Small intestine (tissue), 7 donors: Measurements from ENCODE around the gene PHTF1. TPM values are rescaled to one million over a fixed set of nuclear protein-coding genes. Genes with fewer than 3 reads are reported as not detected.
A peak's percentile ranks its signal among the peaks of the same experiment; 100 is the strongest.

Experiments used
- DNase-seq, 2 donors: peaks; one replicate each; pipeline versions ENCODE4 v3.0.0 to v3.0.0-alpha.2; 2013
- FAIRE-seq: peaks from 2 replicates; lab custom pipeline; 2012; peaks lifted over from hg19 to GRCh38; lab: Jason Lieb, UNC
- H3K27ac ChIP-seq, 3 donors: one replicate each; pipeline ENCODE4 v1.5.1; 2013; ENCODE audit warnings: low read length in 2 of 3, mild to moderate bottlenecking in 2 of 3, control low read depth in 1 of 3, inconsistent platforms in 1 of 3, low read depth in 1 of 3, moderate library complexity in 1 of 3
- H3K27me3 ChIP-seq, 3 donors: one replicate each; pipeline ENCODE4 v1.6.1; 2013; ENCODE audit warnings: low read length in 3 of 3, inconsistent platforms in 1 of 3; ENCODE audit not compliant: control insufficient read depth in 3 of 3, insufficient read depth in 3 of 3
- H3K36me3 ChIP-seq, 3 donors: one replicate each; pipeline ENCODE4 v1.6.1; 2013; ENCODE audit warnings: low read length in 3 of 3, inconsistent platforms in 1 of 3, low read depth in 1 of 3, mild to moderate bottlenecking in 1 of 3, moderate library complexity in 1 of 3; ENCODE audit not compliant: control insufficient read depth in 3 of 3, insufficient read depth in 2 of 3
- H3K4me1 ChIP-seq, 3 donors: one replicate each; pipeline ENCODE4 v1.6.1; 2013; ENCODE audit warnings: low read length in 2 of 3, inconsistent platforms in 1 of 3, low read depth in 1 of 3, mild to moderate bottlenecking in 1 of 3, moderate library complexity in 1 of 3; ENCODE audit not compliant: control insufficient read depth in 3 of 3, insufficient read depth in 2 of 3
- H3K4me3 ChIP-seq, 3 donors: one replicate each; pipeline ENCODE4 v1.5.1; 2013; ENCODE audit warnings: low read length in 3 of 3, control low read depth in 1 of 3, inconsistent platforms in 1 of 3, low read depth in 1 of 3, mild to moderate bottlenecking in 1 of 3, moderate library complexity in 1 of 3
- H3K9me3 ChIP-seq, 2 donors: one replicate each; pipeline ENCODE4 v1.6.1; 2013; ENCODE audit warnings: low read depth in 1 of 2, low read length in 1 of 2; ENCODE audit not compliant: control insufficient read depth in 2 of 2, insufficient read depth in 1 of 2
- WGBS, 3 donors: extraction: QIAGEN DNeasy Blood & Tissue Kit; methylation state at CpG; one replicate each; pipeline ENCODE4 v1.1.7; 2013; 5-methylcytosine and 5-hydroxymethylcytosine counted together
- polyA plus RNA-seq, 4 donors: library from polyadenylated mRNA; stranded (reverse) in 3 of 4; unstranded in 1 of 4; fragments of 200-250 nt in 3 of 4; fragments of 120-200 nt in 1 of 4; gene quantifications; one replicate each; pipeline versions ENCODE4 v1.2.1 to v1.2.3, GENCODE V29; 2013
- donor health status: healthy with polysubstance abuse.
- donor health status: control.
- donor health status: control.
- donor health status: Bipolar disorder and iron deficiency.
- donor health status: healthy.

Gene PHTF1
- polyA plus RNA-seq, 4 donors = 0.67 to 6.7 (median 3.9) TPM

- 89 to 98% (median 94%) methylated on average over 2 of the region's 2 CpGs for WGBS, 3 donors
- no peak for FAIRE-seq
- no peaks in the 10 kb centered on the region for H3K4me1 ChIP-seq
- H3K27me3 ChIP-seq = no peaks in the 10 kb centered on the region
- peaks cover 2 to 9% (median 2%) of the 10 kb centered on the region in 3 donors for H3K36me3 ChIP-seq
- no peak overlapping the region for H3K4me3 ChIP-seq
- H3K27ac ChIP-seq = no peak overlapping the region
- DNase-seq = no peak
- H3K9me3 ChIP-seq = peaks cover 0 to 4% of the 10 kb centered on the region in 2 donors
Measured at GRCh38 chr1:113691184-113691583, 68.1 kb downstream of the PHTF1 start.

- Histone ChIP-seq H3K27me3 (no peaks in the 10 kb centered on the region), H3K36me3 (peaks cover 2 to 16% (median 2%) of the 10 kb centered on the region in 3 donors), H3K27ac (no peak overlapping the region), H3K9me3 (peaks cover 0 to 4% of the 10 kb centered on the region in 2 donors), H3K4me3 (no peak overlapping the region), H3K4me1 (no peaks in the 10 kb centered on the region)
- WGBS, 3 donors = 71 to 93% (median 92%) methylated on average over 3 of the region's 3 CpGs
- FAIRE-seq (no peak), DNase-seq (no peak)
Measured at GRCh38 chr1:113686891-113687618, 72.2 kb downstream of the PHTF1 start.

- H3K36me3 ChIP-seq = peaks cover 0 to 13% (median 2%) of the 10 kb centered on the region in 3 donors
- 54 to 90% (median 84%) methylated on average over 6 of the region's 6 CpGs for WGBS, 3 donors
- no peak overlapping the region for H3K4me3 ChIP-seq
- FAIRE-seq (no peak), DNase-seq (peak in 1 of 2 donors; percentile 15)
- no peaks in the 10 kb centered on the region for H3K4me1 ChIP-seq
- H3K27ac ChIP-seq = peak overlapping the region in 1 of 3 donors; percentile 9
- no peaks in the 10 kb centered on the region for H3K27me3 ChIP-seq
- no peaks in the 10 kb centered on the region for H3K9me3 ChIP-seq
Measured at GRCh38 chr1:113684153-113684541, 75.1 kb downstream of the PHTF1 start.

GRCh38 chr1:113683384-113684152, 75.7 kb downstream of the PHTF1 start:
- Histone ChIP-seq H3K27me3 (no peaks in the 10 kb centered on the region), H3K27ac (peak overlapping the region in 1 of 3 donors; percentile 9), H3K4me3 (no peak overlapping the region), H3K4me1 (no peaks in the 10 kb centered on the region), H3K9me3 (no peaks in the 10 kb centered on the region), H3K36me3 (peaks cover 0 to 13% (median 2%) of the 10 kb centered on the region in 3 donors)
- WGBS, 3 donors = 67 to 89% (median 82%) methylated on average over 8 of the region's 8 CpGs
- no peak for FAIRE-seq
- DNase-seq = no peak

- Histone ChIP-seq H3K9me3 (no peaks in the 10 kb centered on the region), H3K27me3 (no peaks in the 10 kb centered on the region), H3K4me3 (no peak overlapping the region), H3K36me3 (peaks cover 0 to 10% (median 2%) of the 10 kb centered on the region in 3 donors), H3K27ac (no peak overlapping the region), H3K4me1 (no peaks in the 10 kb centered on the region)
- DNase-seq (no peak), FAIRE-seq (no peak)
- WGBS, 3 donors = 94 to 98% (median 94%) methylated on average over 7 of the region's 7 CpGs
Measured at GRCh38 chr1:113681596-113682337, 77.5 kb downstream of the PHTF1 start.

GRCh38 chr1:113678159-113678469, 81.2 kb downstream of the PHTF1 start:
- Histone ChIP-seq H3K9me3 (no peaks in the 10 kb centered on the region), H3K36me3 (peaks cover 0 to 6% (median 2%) of the 10 kb centered on the region in 3 donors), H3K4me3 (no peak overlapping the region), H3K27me3 (no peaks in the 10 kb centered on the region), H3K4me1 (no peaks in the 10 kb centered on the region), H3K27ac (no peak overlapping the region)
- DNase-seq (no peak), FAIRE-seq (no peak)

GRCh38 chr1:113677250-113678158, 81.8 kb downstream of the PHTF1 start:
- Histone ChIP-seq H3K27ac (no peak overlapping the region), H3K4me3 (no peak overlapping the region), H3K27me3 (no peaks in the 10 kb centered on the region), H3K36me3 (peaks cover 0 to 7% (median 0%) of the 10 kb centered on the region in 3 donors), H3K4me1 (no peaks in the 10 kb centered on the region), H3K9me3 (no peaks in the 10 kb centered on the region)
- 34 to 55% (median 45%) methylated on average over 7 of the region's 7 CpGs for WGBS, 3 donors
- DNase-seq (peak; percentile 52 to 67), FAIRE-seq (no peak)
